GM12878 (cell line): ENCODE data around the gene CCNA2. TPM values are rescaled to one million over a fixed set of nuclear protein-coding genes. Genes with fewer than 3 reads are reported as not detected.

Experiments
- ATF2 ChIP-seq: IDR thresholded peaks from 2 replicates; pipeline ENCODE4 v1.6.1; 2012; ENCODE audit warnings: low read length, inconsistent platforms
- BACH1 ChIP-seq: fragments of 450-650 bp; IDR thresholded peaks from 2 replicates; pipeline ENCODE4 v1.6.1; 2017; ENCODE audit warnings: mild to moderate bottlenecking, borderline replicate concordance
- BCL3 ChIP-seq: IDR thresholded peaks from 2 replicates; pipeline ENCODE4 v1.6.1; 2011; ENCODE audit warnings: borderline replicate concordance, low read depth, mild to moderate bottlenecking, moderate library complexity, low read length; ENCODE audit not compliant: insufficient read depth, poor library complexity, severe bottlenecking
- DPF2 ChIP-seq: fragments of 450-650 bp; IDR thresholded peaks from 2 replicates; pipeline ENCODE4 v1.6.1; 2017; ENCODE audit warnings: mild to moderate bottlenecking
- EED ChIP-seq: sonication (generic); IDR thresholded peaks from 2 replicates; pipeline ENCODE4 v1.6.1; 2016; ENCODE audit warnings: antibody characterized with exemption, low read depth
- ETV6 ChIP-seq, 2 experiments: fragments of 450-650 bp in 1 of 2; IDR thresholded peaks in 1 of 2; conservative IDR thresholded peaks in 1 of 2; 2 replicates each; pipeline ENCODE4 v1.6.1; 2014; ENCODE audit warnings: antibody characterized with exemption in 1 of 2, borderline replicate concordance in 1 of 2, low read depth in 1 of 2, mild to moderate bottlenecking in 1 of 2, moderate library complexity in 1 of 2
- FOXK2 ChIP-seq: fragments of 450-650 bp; IDR thresholded peaks from 2 replicates; pipeline ENCODE4 v1.6.1; 2017; ENCODE audit warnings: mild to moderate bottlenecking, moderate library complexity
- IRF4 ChIP-seq: IDR thresholded peaks from 2 replicates; pipeline ENCODE4 v1.6.1; 2011; ENCODE audit warnings: low read depth, low read length
- IRF5 ChIP-seq: fragments of 450-650 bp; IDR thresholded peaks from 2 replicates; pipeline ENCODE4 v1.6.1; 2017; ENCODE audit warnings: borderline replicate concordance
- JUNB ChIP-seq: IDR thresholded peaks from 2 replicates; pipeline ENCODE4 v1.6.1; 2016; ENCODE audit warnings: antibody characterized with exemption, mild to moderate bottlenecking
- MTA3 ChIP-seq: IDR thresholded peaks from 2 replicates; pipeline ENCODE4 v1.6.1; 2012; ENCODE audit warnings: low read length, inconsistent platforms, borderline replicate concordance
- MYB ChIP-seq: fragments of 150-350 bp; IDR thresholded peaks from 2 replicates; pipeline ENCODE4 v1.6.1; 2014; ENCODE audit warnings: mild to moderate bottlenecking, low read depth, low read length, borderline replicate concordance
- POLR2A ChIP-seq: IDR thresholded peaks from 2 replicates; pipeline ENCODE4 v1.6.1; 2011; ENCODE audit warnings: low read depth, mild to moderate bottlenecking, low read length
- SKIL ChIP-seq: fragments of 450-650 bp; IDR thresholded peaks from 2 replicates; pipeline ENCODE4 v1.6.1; 2017; ENCODE audit warnings: mild to moderate bottlenecking, low read depth, inconsistent platforms; ENCODE audit not compliant: poor library complexity, severe bottlenecking
- SREBF2 ChIP-seq: IDR thresholded peaks from 2 replicates; pipeline ENCODE4 v1.6.1; 2012; ENCODE audit warnings: mild to moderate bottlenecking, low read length
- SUPT20H ChIP-seq: IDR thresholded peaks from 2 replicates; pipeline ENCODE4 v1.6.1; 2011; ENCODE audit warnings: low read depth, mild to moderate bottlenecking, low read length, moderate library complexity, borderline replicate concordance; ENCODE audit not compliant: control insufficient read depth
- TAF1 ChIP-seq: IDR thresholded peaks from 2 replicates; pipeline ENCODE4 v1.6.1; 2011; ENCODE audit warnings: mild to moderate bottlenecking, low read depth, low read length, borderline replicate concordance
- ZBTB4 ChIP-seq: fragments of 450-650 bp; formaldehyde crosslinking; IDR thresholded peaks from 2 replicates; pipeline ENCODE4 v1.4.0; 2022; ENCODE audit warnings: mild to moderate bottlenecking, moderate library complexity
- ZNF622 ChIP-seq: fragments of 450-650 bp; IDR thresholded peaks from 2 replicates; pipeline ENCODE4 v1.6.1; 2017; ENCODE audit warnings: mild to moderate bottlenecking, inconsistent platforms
- ZZZ3 ChIP-seq: IDR thresholded peaks from 2 replicates; pipeline ENCODE4 v1.6.1; 2011; ENCODE audit warnings: low read depth; ENCODE audit not compliant: control insufficient read depth, insufficient read length
- polyA plus RNA-seq, 11 experiments: library from polyadenylated mRNA; depleted of rRNA in 4 of 11; unstranded in 6 of 11; stranded (reverse) in 5 of 11; fragments of >200 nt; fragmentation: Nextera tagmentation in 4 of 11; fragmentation: Illumina TruSeq in 1 of 11; extraction: Ambion mirVana in 4 of 11; extraction: Trizol in 1 of 11; gene quantifications; 1 replicate in 1 of 11; 2 replicates in 10 of 11; pipeline versions ENCODE4 v1.2.1 to v1.2.3, GENCODE V29; 2011 to 2016; ENCODE audit warnings: inconsistent platforms in 2 of 11, missing spikeins in 2 of 11, low read depth in 1 of 11
- total RNA-seq, 4 experiments: library from RNA; depleted of rRNA in 3 of 4; stranded (reverse); fragments of >200 nt in 3 of 4; fragmentation: Illumina TruSeq in 1 of 4; extraction: Trizol in 1 of 4; gene quantifications; 2 replicates each; pipeline versions ENCODE4 v1.2.1 to v1.2.3, GENCODE V29; 2013 to 2021

CCNA2 gene
- total and polyA plus RNA-seq, 10 of the 15 experiments (the other 5 are each of a cell fraction or from before 2014, with no cell fraction given): 21.8 to 153 (median 94.5) TPM

- no peak for TF ChIP-seq SKIL
- no peak for TF ChIP-seq IRF5
- TF ChIP-seq ETV6 (conservative IDR thresholded peaks at IDR 0.05 in 1 of 2, IDR thresholded peaks at IDR 0.05 in 1 of 2; ENCODE audit: borderline replicate concordance in 1 of 2, low read depth in 1 of 2): no peak; a peak in 1 of 4 replicates
- no peak for TF ChIP-seq BCL3
- TF ChIP-seq SUPT20H: no peak
- TF ChIP-seq BACH1: peak; percentile 59; the same call in 1 of the 2 replicates
- no peak for TF ChIP-seq JUNB
- TF ChIP-seq MYB: no peak
- TF ChIP-seq EED: peak; percentile 86
- TF ChIP-seq IRF4: no peak; the same call in 1 of the 2 replicates
- TF ChIP-seq TAF1: peak; percentile 73
- TF ChIP-seq ATF2: peak; percentile 48; the same call in 1 of the 2 replicates
- TF ChIP-seq FOXK2: no peak
- peak; percentile 67; the same call in 1 of the 2 replicates for TF ChIP-seq DPF2
- no peak for TF ChIP-seq ZNF622
- peak; percentile 84 for TF ChIP-seq POLR2A
- no peak for TF ChIP-seq ZZZ3
- TF ChIP-seq ZBTB4: 0 out of 2 replicates have a peak, but pooled peaks have one; percentile 56
- TF ChIP-seq MTA3: no peak
- no peak for TF ChIP-seq SREBF2
These were observed 22.5 kb downstream of the CCNA2 start, which contains the start of gene EXOSC9 (continued) for GRCh38 chr4:121800961-121801714.
